Stimulated activated CD4-positive, alpha-beta T cell treated with anti-CD3 and anti-CD28 coated beads, Interleukin-2, amount 100 ng/mL, for 4 hours (primary cell): ENCODE results near the gene DLEC1.

Experiments used
- DNase-seq: peaks from one replicate; pipeline ENCODE4 v3.0.0-alpha.2; 2020; ENCODE audit warnings: low read depth

Gene DLEC1

GRCh38 chr3:38002940-38003339, 36.1 kb upstream of the DLEC1 start:
- DNase-seq: no peak

GRCh38 chr3:38003371-38003816, 35.6 kb upstream of the DLEC1 start:
- DNase-seq: peak; percentile 46

- DNase-seq: no peak
Measured at GRCh38 chr3:38003817-38004414, 35.1 kb upstream of the DLEC1 start.

GRCh38 chr3:38004415-38005075, 34.5 kb upstream of the DLEC1 start:
- peak; percentile 52 for DNase-seq

- DNase-seq: no peak
Measured at GRCh38 chr3:38005076-38006020, 33.7 kb upstream of the DLEC1 start.

- no peak for DNase-seq
Measured at GRCh38 chr3:38006031-38006430, 33.0 kb upstream of the DLEC1 start.

GRCh38 chr3:38006445-38006995, 32.5 kb upstream of the DLEC1 start:
- DNase-seq: no peak

- no peak for DNase-seq
Measured at GRCh38 chr3:38007754-38008090, 31.3 kb upstream of the DLEC1 start.

GRCh38 chr3:38008191-38008701, 30.8 kb upstream of the DLEC1 start:
- DNase-seq: no peak

- no peak for DNase-seq
Measured at GRCh38 chr3:38008971-38009580, 29.9 kb upstream of the DLEC1 start.

GRCh38 chr3:38009807-38010591, 29.0 kb upstream of the DLEC1 start:
- DNase-seq: no peak

- DNase-seq: no peak
Measured at GRCh38 chr3:38011111-38011510, 27.9 kb upstream of the DLEC1 start.

- no peak for DNase-seq
Measured at GRCh38 chr3:38015485-38015884, 23.5 kb upstream of the DLEC1 start.

- no peak for DNase-seq
Measured at GRCh38 chr3:38015984-38016383, 23.0 kb upstream of the DLEC1 start.

- DNase-seq: no peak
Measured at GRCh38 chr3:38016410-38016809, 22.6 kb upstream of the DLEC1 start.

- no peak for DNase-seq
Measured at GRCh38 chr3:38016847-38017444, 22.1 kb upstream of the DLEC1 start.

- DNase-seq: no peak
Measured at GRCh38 chr3:38017445-38018295, 21.3 kb upstream of the DLEC1 start.

GRCh38 chr3:38018296-38019266, 20.4 kb upstream of the DLEC1 start:
- DNase-seq: no peak
